GM19324 (cell line): ENCODE data around the gene RPL19.
"Not testable (repeated sequence)": the region's sequence is repeated elsewhere in the genome, so short reads cannot be mapped to it uniquely, and the experiment has no call there.

Experiments used
- ATAC-seq: cut with Tn5 transposase; IDR thresholded peaks from one replicate; pipeline ENCODE4 v1.9.1; 2021; ENCODE audit warnings: mild to moderate bottlenecking, moderate library complexity; ENCODE audit not compliant: unreplicated experiment, low FRiP score

The RPL19 gene

GRCh38 chr17:39239640-39240314 is 39.7 kb downstream of the RPL19 start:
- peak; percentile 41 for ATAC-seq

DNA sequence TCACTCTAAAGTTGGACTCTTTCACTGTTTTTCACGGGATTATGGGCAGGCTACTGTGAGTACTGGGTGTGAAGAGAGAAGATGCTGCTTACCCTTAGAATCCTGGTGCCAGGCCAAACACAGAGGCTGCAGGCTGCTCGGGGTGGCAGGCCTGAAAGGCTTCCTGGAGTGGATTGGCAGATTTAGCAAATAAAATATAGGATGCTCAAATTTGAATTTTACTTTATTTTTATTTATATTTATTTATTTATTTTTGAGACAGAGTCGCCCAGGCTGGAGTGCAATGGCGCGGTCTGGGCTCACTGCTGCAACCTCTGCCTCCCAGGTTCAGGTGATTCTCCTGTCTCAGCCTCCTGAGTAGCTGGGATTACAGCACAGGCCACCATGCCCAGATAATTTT is 40.5 kb downstream of the RPL19 start:
- ATAC-seq = no peak

- ATAC-seq = no peak
Observed at GRCh38 chr17:39243155-39243554, 43.1 kb downstream of the RPL19 start.

DNA sequence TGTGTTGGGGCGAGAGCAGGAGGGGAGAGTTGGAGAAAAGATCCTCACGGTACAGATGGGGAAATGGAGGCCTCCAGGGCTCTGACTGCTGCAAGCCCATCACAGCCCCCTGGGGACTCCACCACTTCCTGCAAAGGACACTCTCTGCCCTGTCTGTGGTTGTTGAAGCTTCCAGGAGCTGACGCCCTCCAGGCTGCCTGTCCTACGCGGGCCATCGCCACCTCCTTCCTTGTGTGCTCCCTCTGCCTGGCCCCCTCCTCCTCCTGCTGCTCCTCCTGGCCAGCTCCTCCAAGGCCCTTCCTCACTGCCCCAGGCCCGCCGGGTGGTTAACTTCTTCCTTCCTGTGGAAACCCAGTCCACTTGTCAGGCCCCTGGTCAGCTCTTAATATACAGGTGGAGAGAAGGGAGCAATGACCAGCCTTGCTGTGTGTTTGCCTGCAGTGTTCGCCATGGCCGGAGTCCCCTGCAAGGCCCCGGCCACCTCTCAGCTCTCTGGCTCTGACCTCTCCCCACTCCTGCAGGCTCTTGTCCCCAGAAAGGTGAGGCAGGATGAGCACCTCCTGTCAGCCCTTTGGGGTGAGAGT is 44.0 kb downstream of the RPL19 start:
- no peak for ATAC-seq

GRCh38 chr17:39244600-39245570 is 44.8 kb downstream of the RPL19 start:
- ATAC-seq = peak; percentile 47

- no peak for ATAC-seq
Observed at GRCh38 chr17:39246274-39246673, 46.2 kb downstream of the RPL19 start.

- not testable (repeated sequence) for ATAC-seq
Observed at GRCh38 chr17:39250076-39250475, 50.0 kb downstream of the RPL19 start.

- no peak for ATAC-seq
Observed at GRCh38 chr17:39251997-39252396, 51.9 kb downstream of the RPL19 start.

- no peak for ATAC-seq
Observed at GRCh38 chr17:39252788-39253460, 52.8 kb downstream of the RPL19 start.
